OCI-M2 (cell line): ENCODE data around the gene STX3.
"Not testable (repeated sequence)": the region's sequence is repeated elsewhere in the genome, so short reads cannot be mapped to it uniquely, and the experiment has no call there.

Source experiments
- DNase-seq: peaks from one replicate; lab custom pipeline; 2025; ENCODE audit not compliant: unreplicated experiment; lab: John Stamatoyannopoulos, UW

STX3 gene

GRCh38 chr11:59833602-59834001 is 78.4 kb downstream of the STX3 start:
- no peak for DNase-seq

GRCh38 chr11:59839615-59840014 is 84.4 kb downstream of the STX3 start:
- DNase-seq: no peak

GRCh38 chr11:59841514-59841913 is 86.3 kb downstream of the STX3 start:
- DNase-seq: no peak

- no peak for DNase-seq
These were observed 87.1 kb downstream of the STX3 start for GRCh38 chr11:59842316-59842715.

GRCh38 chr11:59845399-59845798 is 90.2 kb downstream of the STX3 start, which contains the start of gene CBLIF:
TSS of gene CBLIF (minus strand) at chr11:59845499. CDS start at chr11:59845453, 46 bp downstream.
- DNase-seq: no peak

GRCh38 chr11:59846556-59846955 is 91.4 kb downstream of the STX3 start:
- no peak for DNase-seq

- DNase-seq: no peak
These were observed 92.5 kb downstream of the STX3 start for GRCh38 chr11:59847626-59848025.

GRCh38 chr11:59848439-59848838 is 93.3 kb downstream of the STX3 start:
- DNase-seq: not testable (repeated sequence)

GRCh38 chr11:59849129-59849528 is 94.0 kb downstream of the STX3 start:
- DNase-seq: no peak

GRCh38 chr11:59849551-59849950 is 94.4 kb downstream of the STX3 start:
- DNase-seq: not testable (repeated sequence)

GRCh38 chr11:59851416-59851815 is 96.2 kb downstream of the STX3 start:
- DNase-seq: not testable (repeated sequence)

- no peak for DNase-seq
These were observed 99.7 kb downstream of the STX3 start for GRCh38 chr11:59854871-59855270.
